K562 (cell line): ENCODE measurements around the gene CFL1. TPM values are rescaled to one million over a fixed set of nuclear protein-coding genes. Genes with fewer than 3 reads are reported as not detected.

Experiments
- BRCA1 ChIP-seq, 2 experiments: fragments of 450-650 bp in 1 of 2; sonication (generic) in 1 of 2; formaldehyde crosslinking in 1 of 2; IDR thresholded peaks; 2 replicates each; pipeline versions ENCODE4 v1.5.0 to v1.6.1; 2017 to 2020; ENCODE audit warnings: mild to moderate bottlenecking in 1 of 2, missing genetic modification reagents in 1 of 2
- CCNT2 ChIP-seq: IDR thresholded peaks from 2 replicates; pipeline ENCODE4 v1.6.1; 2011; ENCODE audit warnings: borderline replicate concordance, low read depth, mild to moderate bottlenecking, moderate library complexity, mixed read lengths, low read length; ENCODE audit not compliant: insufficient read length; ENCODE audit errors: extremely low read depth
- CEBPG ChIP-seq, 3 experiments: fragments of 200-800 bp in 1 of 3; sonication (Bioruptor generic) in 1 of 3; sonication (generic) in 1 of 3; formaldehyde crosslinking in 1 of 3; IDR thresholded peaks in 2 of 3; conservative IDR thresholded peaks in 1 of 3; 2 replicates each; pipeline versions ENCODE4 v1.6.1 to v1.8.0; 2016 to 2022; ENCODE audit warnings: missing compliant biosample characterization in 2 of 3, missing genetic modification characterization in 2 of 3, mild to moderate bottlenecking in 1 of 3, missing genetic modification reagents in 1 of 3
- NFE2L1 ChIP-seq: fragments of 450-650 bp; IDR thresholded peaks from 2 replicates; pipeline ENCODE4 v1.6.1; 2016; ENCODE audit warnings: missing genetic modification characterization, low read depth, mild to moderate bottlenecking, missing compliant biosample characterization, moderate library complexity, borderline replicate concordance
- PRMT5 ChIP-seq: sonication (generic); formaldehyde crosslinking; IDR thresholded peaks from 2 replicates; pipeline ENCODE4 v1.5.0; 2020; ENCODE audit warnings: missing genetic modification reagents
- PRPF4 ChIP-seq: fragments of 200-400 bp; formaldehyde crosslinking; IDR thresholded peaks from one replicate; pipeline ENCODE4 v1.6.1; 2017; ENCODE audit warnings: low read length, low read depth, mild to moderate bottlenecking; ENCODE audit not compliant: insufficient read depth, poor library complexity, severe bottlenecking
- RNF2 ChIP-seq: sonication (generic); IDR thresholded peaks from 2 replicates; pipeline ENCODE4 v1.6.1; 2016
- SMARCE1 ChIP-seq: fragments of 450-650 bp; IDR thresholded peaks from 2 replicates; pipeline ENCODE4 v1.7.1; 2016; ENCODE audit warnings: mild to moderate bottlenecking
- STAG1 ChIP-seq: sonication (generic); formaldehyde crosslinking; IDR thresholded peaks from 2 replicates; pipeline ENCODE4 v1.5.0; 2020; ENCODE audit warnings: missing genetic modification reagents, borderline replicate concordance
- TAL1 ChIP-seq: fragments of 450-650 bp; IDR thresholded peaks from 2 replicates; pipeline ENCODE4 v1.6.1; 2016; ENCODE audit warnings: mild to moderate bottlenecking
- ZBTB7A ChIP-seq: IDR thresholded peaks from 2 replicates; pipeline ENCODE4 v1.6.1; 2011; ENCODE audit warnings: low read depth, mild to moderate bottlenecking, low read length, moderate library complexity, borderline replicate concordance; ENCODE audit not compliant: control insufficient read depth
- ZC3H4 ChIP-seq: sonication (generic); formaldehyde crosslinking; IDR thresholded peaks from 2 replicates; pipeline ENCODE4 v1.9.0; 2021; ENCODE audit warnings: missing genetic modification reagents, borderline replicate concordance
- ZNF174 ChIP-seq: fragments of 250-450 bp; sonication (Bioruptor Pico); IDR thresholded peaks from 2 replicates; pipeline ENCODE4 v1.4.0; 2020; ENCODE audit warnings: mild to moderate bottlenecking
- ZNF253 ChIP-seq: fragments of 250-450 bp; sonication (Bioruptor Pico); conservative IDR thresholded peaks from 2 replicates; pipeline ENCODE4 v1.6.1; 2021; ENCODE audit warnings: mild to moderate bottlenecking
- ZNF263 ChIP-seq: sonication (generic); formaldehyde crosslinking; IDR thresholded peaks from 2 replicates; pipeline ENCODE4 v1.8.0; 2022; ENCODE audit warnings: mild to moderate bottlenecking, missing genetic modification reagents, borderline replicate concordance
- polyA plus RNA-seq, 8 experiments: library from polyadenylated mRNA; depleted of rRNA in 4 of 8; stranded (reverse) in 5 of 8; unstranded in 3 of 8; fragments of >200 nt; fragmentation: Nextera tagmentation in 2 of 8; fragmentation: Illumina TruSeq in 1 of 8; extraction: Ambion mirVana in 2 of 8; extraction: Trizol in 1 of 8; gene quantifications; 2 replicates each; pipeline versions ENCODE4 v1.2.1 to v1.2.3, GENCODE V29; 2011 to 2014; ENCODE audit warnings: inconsistent platforms in 1 of 8, missing spikeins in 1 of 8
- total RNA-seq, 7 experiments: library from RNA; depleted of rRNA in 6 of 7; stranded (reverse); fragments of >200 nt in 6 of 7; fragmentation: Illumina TruSeq in 2 of 7; extraction: Trizol in 2 of 7; gene quantifications; 2 replicates each; pipeline versions ENCODE4 v1.2.1 to v1.2.3, GENCODE V29; 2011 to 2021; ENCODE audit warnings: low replicate concordance in 1 of 7
- TF ChIP-seq, protein P1 (sequence below), 2 experiments: fragments of 450-650 bp; IDR thresholded peaks; 2 replicates each; pipeline ENCODE4 v1.6.1; 2016
- TF ChIP-seq, protein P2 (sequence below): fragments of 450-650 bp; IDR thresholded peaks from 2 replicates; pipeline ENCODE4 v1.6.1; 2016; ENCODE audit warnings: borderline replicate concordance
- TF ChIP-seq, protein P3 (sequence below): fragments of 450-650 bp; formaldehyde crosslinking; IDR thresholded peaks from 2 replicates; pipeline ENCODE4 v1.4.0; 2022; ENCODE audit warnings: missing genetic modification characterization
- TF ChIP-seq, protein P4 (sequence below), 2 experiments: fragments of 450-650 bp; IDR thresholded peaks; 2 replicates each; pipeline ENCODE4 v1.6.1; 2018; ENCODE audit warnings: mild to moderate bottlenecking in 2 of 2, low read depth in 1 of 2; ENCODE audit not compliant: partially characterized antibody in 2 of 2

Gene CFL1
- total and polyA plus RNA-seq, 9 of the 15 experiments (the other 6 are each of a cell fraction or from before 2014, with no cell fraction given), result 105 to 1,101 (median 859) TPM

DNA sequence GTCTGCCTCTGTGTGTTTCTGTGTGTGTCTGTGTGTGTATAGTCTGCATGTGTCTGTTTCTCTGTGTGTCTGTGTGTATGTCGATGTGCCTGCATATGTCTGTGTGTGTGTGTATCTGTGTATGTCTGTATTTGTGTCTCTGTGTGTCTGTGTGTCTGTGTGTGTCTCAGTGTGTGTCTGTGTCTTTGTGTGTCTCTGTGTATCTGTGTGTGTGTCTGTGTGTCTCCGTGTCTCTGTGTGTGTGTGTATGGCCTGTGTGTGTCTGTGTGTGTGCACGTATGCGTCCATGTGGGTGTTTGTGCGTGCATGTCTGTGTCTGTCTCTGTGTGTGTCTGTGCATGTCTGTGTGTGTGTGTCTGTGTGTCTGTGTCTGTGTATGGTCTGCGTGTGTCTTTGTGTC, 23.8 kb downstream of the CFL1 start (continued):
- TF ChIP-seq, protein P1, sequence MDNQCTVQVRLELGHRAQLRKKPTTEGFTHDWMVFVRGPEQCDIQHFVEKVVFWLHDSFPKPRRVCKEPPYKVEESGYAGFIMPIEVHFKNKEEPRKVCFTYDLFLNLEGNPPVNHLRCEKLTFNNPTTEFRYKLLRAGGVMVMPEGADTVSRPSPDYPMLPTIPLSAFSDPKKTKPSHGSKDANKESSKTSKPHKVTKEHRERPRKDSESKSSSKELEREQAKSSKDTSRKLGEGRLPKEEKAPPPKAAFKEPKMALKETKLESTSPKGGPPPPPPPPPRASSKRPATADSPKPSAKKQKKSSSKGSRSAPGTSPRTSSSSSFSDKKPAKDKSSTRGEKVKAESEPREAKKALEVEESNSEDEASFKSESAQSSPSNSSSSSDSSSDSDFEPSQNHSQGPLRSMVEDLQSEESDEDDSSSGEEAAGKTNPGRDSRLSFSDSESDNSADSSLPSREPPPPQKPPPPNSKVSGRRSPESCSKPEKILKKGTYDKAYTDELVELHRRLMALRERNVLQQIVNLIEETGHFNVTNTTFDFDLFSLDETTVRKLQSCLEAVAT (IDR thresholded peaks at IDR 0.05), result no peak
- TF ChIP-seq, protein P2, sequence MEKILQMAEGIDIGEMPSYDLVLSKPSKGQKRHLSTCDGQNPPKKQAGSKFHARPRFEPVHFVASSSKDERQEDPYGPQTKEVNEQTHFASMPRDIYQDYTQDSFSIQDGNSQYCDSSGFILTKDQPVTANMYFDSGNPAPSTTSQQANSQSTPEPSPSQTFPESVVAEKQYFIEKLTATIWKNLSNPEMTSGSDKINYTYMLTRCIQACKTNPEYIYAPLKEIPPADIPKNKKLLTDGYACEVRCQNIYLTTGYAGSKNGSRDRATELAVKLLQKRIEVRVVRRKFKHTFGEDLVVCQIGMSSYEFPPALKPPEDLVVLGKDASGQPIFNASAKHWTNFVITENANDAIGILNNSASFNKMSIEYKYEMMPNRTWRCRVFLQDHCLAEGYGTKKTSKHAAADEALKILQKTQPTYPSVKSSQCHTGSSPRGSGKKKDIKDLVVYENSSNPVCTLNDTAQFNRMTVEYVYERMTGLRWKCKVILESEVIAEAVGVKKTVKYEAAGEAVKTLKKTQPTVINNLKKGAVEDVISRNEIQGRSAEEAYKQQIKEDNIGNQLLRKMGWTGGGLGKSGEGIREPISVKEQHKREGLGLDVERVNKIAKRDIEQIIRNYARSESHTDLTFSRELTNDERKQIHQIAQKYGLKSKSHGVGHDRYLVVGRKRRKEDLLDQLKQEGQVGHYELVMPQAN, result peak; percentile 33; the same call in 1 of the 2 replicates
- TF ChIP-seq CEBPG (CRISPR knock-in tag; IDR thresholded peaks at IDR 0.05) (no peak), CEBPG (tag; conservative IDR thresholded peaks at IDR 0.05 in 1 of 2, IDR thresholded peaks at IDR 0.05 in 1 of 2) (no peak), TAL1 (no peak), BRCA1 (IDR thresholded peaks at IDR 0.05) (no peak), BRCA1 (CRISPR knock-in tag; IDR thresholded peaks at IDR 0.05) (peak; percentile 67; the same call in 1 of the 2 replicates), ZNF253 (no peak), PRPF4 (no peak), STAG1 (CRISPR knock-in tag) (no peak), CCNT2 (no peak), RNF2 (no peak), SMARCE1 (no peak), PRMT5 (CRISPR knock-in tag) (no peak), ZNF263 (CRISPR knock-in tag) (no peak), ZNF174 (CRISPR knock-in tag) (no peak), ZC3H4 (CRISPR knock-in tag) (no peak), NFE2L1 (tag) (no peak), ZBTB7A (no peak)
- TF ChIP-seq, protein P3, sequence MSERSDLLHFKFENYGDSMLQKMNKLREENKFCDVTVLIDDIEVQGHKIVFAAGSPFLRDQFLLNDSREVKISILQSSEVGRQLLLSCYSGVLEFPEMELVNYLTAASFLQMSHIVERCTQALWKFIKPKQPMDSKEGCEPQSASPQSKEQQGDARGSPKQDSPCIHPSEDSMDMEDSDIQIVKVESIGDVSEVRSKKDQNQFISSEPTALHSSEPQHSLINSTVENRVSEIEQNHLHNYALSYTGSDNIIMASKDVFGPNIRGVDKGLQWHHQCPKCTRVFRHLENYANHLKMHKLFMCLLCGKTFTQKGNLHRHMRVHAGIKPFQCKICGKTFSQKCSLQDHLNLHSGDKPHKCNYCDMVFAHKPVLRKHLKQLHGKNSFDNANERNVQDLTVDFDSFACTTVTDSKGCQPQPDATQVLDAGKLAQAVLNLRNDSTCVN, result peak; percentile 87
- TF ChIP-seq, protein P4, sequence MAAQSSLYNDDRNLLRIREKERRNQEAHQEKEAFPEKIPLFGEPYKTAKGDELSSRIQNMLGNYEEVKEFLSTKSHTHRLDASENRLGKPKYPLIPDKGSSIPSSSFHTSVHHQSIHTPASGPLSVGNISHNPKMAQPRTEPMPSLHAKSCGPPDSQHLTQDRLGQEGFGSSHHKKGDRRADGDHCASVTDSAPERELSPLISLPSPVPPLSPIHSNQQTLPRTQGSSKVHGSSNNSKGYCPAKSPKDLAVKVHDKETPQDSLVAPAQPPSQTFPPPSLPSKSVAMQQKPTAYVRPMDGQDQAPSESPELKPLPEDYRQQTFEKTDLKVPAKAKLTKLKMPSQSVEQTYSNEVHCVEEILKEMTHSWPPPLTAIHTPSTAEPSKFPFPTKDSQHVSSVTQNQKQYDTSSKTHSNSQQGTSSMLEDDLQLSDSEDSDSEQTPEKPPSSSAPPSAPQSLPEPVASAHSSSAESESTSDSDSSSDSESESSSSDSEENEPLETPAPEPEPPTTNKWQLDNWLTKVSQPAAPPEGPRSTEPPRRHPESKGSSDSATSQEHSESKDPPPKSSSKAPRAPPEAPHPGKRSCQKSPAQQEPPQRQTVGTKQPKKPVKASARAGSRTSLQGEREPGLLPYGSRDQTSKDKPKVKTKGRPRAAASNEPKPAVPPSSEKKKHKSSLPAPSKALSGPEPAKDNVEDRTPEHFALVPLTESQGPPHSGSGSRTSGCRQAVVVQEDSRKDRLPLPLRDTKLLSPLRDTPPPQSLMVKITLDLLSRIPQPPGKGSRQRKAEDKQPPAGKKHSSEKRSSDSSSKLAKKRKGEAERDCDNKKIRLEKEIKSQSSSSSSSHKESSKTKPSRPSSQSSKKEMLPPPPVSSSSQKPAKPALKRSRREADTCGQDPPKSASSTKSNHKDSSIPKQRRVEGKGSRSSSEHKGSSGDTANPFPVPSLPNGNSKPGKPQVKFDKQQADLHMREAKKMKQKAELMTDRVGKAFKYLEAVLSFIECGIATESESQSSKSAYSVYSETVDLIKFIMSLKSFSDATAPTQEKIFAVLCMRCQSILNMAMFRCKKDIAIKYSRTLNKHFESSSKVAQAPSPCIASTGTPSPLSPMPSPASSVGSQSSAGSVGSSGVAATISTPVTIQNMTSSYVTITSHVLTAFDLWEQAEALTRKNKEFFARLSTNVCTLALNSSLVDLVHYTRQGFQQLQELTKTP (IDR thresholded peaks at IDR 0.05; ENCODE audit: low read depth in 1 of 2, partially characterized antibody in 2 of 2), result no peak
